CD4-positive, alpha-beta T cell treated with Interleukin-1 beta for 1 hour (primary cell): ENCODE results near the gene FBXL12.
"Not testable (repeated sequence)": the region's sequence is repeated elsewhere in the genome, so short reads cannot be mapped to it uniquely, and the experiment has no call there.

ENCODE experiments used
- DNase-seq, 2 donors: peaks; one replicate each; pipeline ENCODE4 v3.0.0-alpha.2; 2020 to 2022

Gene FBXL12, protein sequence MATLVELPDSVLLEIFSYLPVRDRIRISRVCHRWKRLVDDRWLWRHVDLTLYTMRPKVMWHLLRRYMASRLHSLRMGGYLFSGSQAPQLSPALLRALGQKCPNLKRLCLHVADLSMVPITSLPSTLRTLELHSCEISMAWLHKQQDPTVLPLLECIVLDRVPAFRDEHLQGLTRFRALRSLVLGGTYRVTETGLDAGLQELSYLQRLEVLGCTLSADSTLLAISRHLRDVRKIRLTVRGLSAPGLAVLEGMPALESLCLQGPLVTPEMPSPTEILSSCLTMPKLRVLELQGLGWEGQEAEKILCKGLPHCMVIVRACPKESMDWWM

DNA sequence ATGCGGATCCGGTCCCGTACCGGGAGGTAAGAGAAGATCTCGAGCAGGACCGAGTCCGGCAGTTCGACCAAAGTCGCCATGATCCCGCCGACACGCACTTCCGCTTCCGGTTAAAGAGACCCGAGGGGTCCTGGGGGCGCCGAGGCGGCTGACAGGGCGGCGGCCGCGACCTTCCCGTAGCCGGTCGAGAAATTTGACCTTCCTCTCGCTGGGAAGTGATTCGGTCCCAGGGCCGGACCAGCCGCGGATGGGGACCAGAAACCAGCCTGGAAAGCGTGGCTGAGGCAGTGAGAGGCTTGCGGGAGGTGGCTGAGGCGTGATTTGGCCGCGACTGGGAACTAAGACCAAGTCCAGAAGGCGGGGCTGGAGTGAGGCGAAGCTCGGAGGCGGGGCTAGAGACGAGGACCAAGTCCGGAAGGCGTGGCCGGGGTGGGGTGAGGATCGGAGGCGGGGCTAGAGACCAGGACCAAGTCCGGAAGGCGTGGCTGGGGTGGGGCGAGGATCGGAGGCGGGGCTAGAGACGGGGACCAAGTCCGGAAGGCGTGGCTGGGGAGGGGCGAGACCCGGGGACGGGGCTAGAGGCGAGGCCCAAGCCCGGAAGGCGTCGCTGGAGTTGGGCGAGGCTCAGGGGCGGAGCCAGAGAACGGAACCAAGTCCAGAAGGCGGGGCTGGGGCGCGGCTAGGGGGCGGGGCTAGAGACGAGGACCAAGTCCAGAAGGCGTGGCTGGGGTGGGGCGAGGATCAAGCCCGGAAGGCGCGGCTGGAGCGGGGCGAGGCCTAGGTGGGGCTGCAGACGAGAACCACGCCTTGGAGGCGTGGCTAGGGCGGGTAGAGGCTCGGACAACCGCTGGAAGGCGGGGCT, at the start of gene FBXL12:
Gene FBXL12 (minus strand): TSS at position 346 of the 862 bp plus-strand sequence. CDS start 266 bp downstream, at position 80.
- peak; percentile 100 for DNase-seq

DNA sequence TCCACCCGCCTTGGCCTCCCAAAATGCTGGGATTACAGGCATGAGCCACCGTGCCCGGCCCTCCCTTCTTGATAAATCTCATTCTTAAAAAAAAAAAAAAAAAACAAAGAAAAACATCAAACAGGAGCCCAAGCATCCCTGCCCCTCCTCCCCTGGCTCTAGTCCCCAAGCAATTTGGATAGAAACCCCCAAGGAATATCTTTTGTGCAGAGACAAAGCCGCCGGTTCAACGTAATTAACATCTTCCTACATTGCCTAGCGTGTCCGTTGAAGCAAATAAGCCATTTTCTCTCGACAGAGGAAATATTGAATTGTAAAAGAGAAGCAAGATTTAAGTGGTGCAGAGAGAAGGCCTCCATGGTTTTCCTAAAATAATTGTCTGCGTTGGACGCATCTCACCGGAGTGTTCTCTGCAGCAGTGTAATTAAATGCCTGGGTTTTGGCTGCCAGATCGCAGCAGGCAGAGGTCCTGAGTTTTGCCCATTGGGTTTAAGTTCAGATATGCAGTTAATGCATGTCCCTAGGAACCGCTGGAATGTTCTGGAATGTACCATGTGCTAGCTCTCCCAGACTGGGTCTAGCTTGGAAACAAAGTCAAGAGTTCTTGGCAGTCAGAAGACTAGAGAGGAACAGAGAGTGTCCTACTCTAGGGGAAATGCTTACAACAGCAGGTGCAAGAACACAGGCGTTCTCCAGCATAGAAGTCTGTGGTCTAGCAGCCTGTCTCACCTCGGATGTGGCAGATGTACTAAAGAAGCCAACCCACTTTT, 47.0 kb upstream of the FBXL12 start:
- peak; percentile 47 to 59 for DNase-seq

DNA sequence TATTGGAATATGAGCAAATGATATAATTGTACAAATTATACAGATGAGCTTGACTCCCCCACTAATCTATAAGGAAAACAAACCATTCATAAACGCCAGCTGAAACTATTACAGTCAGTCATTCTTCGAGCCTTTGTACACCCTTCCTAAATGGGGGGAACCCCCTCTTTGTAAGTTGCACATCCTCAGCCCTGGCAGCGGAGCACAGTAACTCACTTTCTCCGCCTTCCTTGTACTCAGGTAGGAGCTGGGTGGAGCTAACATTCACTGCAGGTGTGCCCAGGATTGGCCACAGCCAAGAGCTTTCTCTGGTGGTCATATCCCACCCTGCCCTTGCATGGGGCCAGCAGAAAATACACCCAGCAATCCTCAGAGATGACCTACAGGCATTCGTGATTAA, 44.9 kb upstream of the FBXL12 start:
- DNase-seq = peak; percentile 6 to 10

DNA sequence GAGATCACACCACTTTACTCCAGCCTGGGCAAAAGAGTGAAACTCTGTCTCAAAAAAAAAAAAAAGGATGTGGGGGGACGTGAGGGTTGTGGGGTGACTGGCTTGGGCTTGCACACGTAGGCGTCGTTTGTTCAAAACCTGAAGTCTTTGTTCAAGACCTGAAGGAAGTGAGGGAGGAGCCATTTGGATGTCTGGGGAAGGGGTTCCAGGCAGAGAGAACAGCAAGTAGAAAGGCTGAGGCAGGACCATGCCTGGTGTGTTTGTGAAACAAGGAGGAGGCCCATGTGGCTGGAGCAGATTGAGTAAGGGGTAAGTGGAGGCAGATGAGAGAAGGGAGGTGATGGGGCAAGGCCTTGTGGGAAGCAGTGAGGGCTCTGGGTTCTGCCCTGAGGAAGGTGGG, 44.1 kb upstream of the FBXL12 start:
- DNase-seq = peak; percentile 11 to 12

DNA sequence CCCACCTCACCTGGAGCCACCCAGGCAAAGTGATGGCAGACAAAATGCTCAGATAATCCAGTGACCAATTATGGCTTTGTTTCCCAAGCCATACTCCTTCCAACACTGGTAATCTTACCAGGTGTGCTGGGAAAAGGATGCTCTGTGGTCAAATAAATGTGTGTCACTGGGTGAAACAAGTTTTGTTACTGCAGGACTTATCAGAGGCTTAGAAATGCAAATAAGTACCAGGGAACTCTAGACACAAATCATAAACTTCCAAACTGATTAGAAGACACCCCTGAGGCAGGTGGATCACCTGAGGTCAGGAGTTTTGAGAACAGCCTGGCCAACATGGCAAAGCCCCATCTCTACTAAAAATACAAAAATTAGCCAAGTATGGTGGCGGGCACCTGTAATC, 42.6 kb upstream of the FBXL12 start:
- DNase-seq = no peak

DNA sequence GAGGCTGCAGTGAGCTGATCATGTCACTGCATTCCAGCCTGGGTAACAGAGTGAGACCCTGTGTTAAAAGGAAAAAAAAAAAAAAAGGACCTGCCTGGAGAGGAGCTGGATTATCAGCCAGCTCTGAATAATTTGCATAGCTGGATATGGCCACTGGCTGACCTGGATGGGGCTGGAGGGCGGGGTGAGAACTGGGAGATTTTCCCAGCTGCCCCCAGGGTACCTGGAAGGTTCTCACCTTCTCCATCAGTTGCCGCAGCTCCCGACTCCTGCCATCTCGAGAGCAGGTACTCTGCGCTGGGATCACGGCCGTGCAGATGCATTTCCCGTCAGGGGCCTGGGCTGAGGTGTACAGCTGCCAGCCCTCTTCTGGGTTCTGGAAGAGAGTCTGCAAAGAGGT, 41.5 kb upstream of the FBXL12 start:
- no peak for DNase-seq

DNA sequence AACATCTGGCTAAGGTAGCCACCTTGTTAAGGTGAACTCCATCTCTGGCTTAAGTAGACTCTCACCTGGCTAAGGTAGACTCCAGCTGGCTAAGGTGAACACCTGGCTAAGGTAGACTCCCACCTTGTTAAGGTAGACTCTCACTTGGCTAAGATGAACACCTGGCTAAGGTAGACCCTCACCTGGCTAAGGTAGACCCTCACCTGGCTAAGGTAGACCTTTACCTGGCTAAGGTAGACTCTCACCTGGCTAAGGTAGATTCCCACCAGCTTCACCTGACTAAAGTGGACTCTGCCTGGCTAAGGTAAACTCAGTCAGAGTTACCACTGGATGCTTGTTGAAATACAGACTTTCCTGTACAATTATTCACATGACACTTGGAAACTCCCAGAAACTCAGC, 39.9 kb upstream of the FBXL12 start:
- DNase-seq = no peak

DNA sequence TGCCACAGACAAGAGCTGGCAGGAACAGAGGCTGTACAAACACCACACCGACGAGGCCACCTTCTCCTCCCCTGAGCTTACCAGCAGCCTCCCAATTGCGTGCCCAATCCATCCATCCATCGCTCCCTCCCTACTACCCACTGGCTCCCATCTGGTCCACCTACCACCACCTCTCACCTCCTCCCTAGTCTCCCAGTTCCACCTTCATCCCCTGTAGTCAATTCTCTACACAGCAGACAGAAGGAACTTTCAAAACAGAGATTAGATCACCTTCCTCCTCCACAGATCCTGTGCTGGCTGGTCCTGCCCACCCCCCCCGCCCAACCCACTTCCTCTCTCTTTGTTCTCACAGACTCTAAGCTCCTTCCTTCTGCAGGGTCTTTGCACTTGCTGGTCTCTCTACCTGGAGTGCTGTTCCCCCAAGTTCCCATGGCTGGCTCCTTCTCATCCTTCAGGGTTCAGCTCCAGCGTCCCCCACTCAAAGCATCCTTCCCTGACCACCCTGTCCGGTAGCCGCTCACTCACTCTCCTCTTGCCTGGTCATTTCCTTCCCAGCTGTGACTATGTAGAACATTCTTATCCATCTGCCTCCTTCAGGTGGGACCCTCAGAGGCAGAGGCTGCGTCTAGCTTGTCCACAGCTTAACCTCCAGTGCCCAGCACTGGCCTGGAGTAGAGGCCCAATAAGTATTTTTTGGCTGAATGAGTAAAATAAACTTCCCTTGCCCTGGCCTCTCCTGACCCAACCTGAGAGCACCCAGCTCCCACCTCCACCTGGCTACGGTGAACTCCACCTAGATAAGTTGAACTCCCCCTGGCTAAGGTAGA, 39.3 kb upstream of the FBXL12 start:
- DNase-seq = peak; percentile 7 to 37

DNA sequence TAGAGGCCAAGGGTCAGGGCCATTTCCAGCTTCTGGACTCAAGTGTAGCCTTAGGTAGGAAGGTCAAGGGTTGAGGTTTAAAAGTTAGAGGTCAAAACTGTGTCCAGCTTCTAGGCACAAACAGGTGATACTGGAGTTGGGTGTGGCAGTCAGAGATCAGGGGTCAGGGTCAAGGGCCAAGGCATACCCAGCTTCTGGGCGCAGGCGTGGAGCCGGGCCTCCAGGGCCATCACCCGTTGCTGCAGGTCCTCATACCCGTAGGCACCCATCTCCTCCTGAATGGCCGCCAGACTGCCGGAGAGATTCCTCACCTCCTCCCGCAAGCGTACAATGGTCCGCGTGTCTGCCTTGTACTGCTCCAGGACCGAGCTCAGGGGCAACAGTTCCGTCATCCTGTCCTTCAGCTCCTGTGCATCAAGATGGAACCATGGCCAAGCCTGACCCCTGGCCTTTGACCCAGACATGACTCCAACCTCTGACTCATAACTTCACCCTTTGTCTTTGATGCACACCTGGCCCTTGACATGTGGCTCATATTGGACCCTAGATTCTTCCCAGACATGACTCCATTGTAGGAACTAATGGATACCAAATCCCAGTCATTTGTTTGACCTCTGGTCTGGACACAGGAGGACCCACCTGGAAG, 38.3 kb upstream of the FBXL12 start:
- DNase-seq = no peak

DNA sequence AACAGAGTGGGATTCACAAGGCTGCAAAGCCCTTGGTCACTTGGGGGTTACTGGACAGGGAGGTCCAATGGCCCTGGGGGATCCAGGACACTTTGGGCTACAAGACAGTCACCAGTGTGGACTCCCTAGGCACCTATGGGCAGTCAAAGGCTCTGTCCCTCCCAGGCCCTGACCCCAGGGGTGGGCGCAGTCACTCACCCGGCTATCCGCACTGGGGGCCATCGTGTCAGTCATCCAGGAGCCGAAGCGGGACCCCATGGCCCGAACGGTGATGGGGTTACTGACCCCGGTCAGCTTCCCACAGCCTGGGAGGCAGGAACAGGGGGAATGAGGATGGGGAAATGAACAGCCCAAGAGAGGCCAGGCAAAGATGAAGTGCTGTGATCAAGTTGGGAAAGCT, 37.7 kb upstream of the FBXL12 start:
- DNase-seq = no peak

DNA sequence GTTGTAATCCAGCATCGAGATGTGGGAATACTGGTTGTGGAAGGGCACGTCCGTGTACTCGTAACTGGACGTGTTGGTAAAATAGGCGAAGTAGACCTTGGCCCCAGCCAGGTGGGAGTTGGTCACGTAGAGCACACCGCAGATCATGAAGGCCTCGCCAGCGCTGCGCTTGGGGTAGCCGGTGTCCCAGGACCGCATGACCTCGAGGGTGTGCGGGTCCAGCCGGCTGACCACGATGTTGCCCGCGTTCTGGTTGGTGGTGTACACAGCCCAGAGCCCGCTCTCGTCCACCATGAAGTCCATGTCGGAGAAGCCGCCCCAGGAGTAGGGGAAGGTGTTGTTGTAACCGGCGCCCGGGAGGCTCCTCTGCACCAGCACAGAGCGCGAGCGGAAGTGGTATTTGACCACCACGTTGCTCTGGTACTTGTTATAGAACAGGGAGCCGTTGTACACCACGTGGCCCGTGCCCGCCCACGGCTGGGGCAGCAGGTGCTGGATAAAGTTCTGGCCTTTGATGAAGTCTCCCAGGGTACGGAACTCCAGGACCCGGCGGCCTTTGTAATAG, 35.5 kb upstream of the FBXL12 start:
- no peak for DNase-seq

DNA sequence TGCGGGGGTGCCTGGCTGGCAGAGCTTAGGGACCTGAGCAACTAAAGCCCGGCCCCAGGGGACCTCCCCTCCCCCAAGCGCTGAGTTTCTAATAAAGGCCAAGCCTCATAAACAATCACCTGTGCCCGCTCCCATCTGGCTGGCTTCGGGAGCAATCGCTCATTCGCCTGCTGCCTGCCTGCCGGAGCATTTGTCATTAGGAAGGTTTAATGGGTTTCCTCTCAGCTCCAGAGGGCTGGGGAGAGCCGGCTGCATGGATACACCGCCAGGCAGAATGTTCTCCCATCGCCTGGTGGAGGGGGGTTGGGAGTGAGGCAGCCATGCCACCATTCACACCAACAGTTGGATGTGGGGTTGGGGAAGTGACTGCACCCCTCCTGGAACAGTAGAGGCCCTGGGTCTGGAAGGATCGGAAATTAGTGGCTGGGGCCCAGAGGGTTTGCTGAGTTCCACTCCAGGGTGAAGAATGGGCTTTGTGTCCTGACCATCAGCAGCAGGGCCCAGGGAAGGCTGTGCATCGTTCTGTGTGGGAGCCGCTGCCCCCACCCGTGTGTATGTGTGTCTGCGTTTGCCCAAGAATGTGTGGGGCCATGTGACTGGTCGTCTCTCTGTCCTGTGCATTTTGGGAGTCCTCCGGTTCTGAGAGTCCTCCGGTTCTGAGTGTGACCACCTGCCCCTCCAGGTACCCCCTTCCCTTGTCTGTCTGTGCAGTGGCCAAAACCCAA, 31.5 kb upstream of the FBXL12 start:
- DNase-seq = no peak

DNA sequence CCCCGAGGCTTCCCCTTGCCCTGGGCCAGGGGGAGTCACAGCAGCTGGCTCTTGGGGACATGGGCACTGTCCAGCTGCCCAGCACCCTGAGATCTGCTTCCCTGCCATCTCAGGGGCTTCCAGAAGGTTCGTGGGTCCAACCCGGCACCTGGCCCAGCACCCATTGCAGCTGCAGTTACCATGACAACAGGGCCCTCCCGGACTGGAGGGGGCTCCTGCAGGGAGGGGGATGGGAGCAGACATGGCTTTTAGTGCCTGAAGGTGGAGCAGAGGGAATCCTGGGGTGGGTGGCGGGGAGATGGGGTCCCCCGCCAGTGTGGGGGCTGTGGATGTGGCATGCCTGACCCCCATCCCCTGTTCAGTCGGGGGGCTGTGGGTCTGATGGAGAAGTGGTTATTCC, 30.9 kb upstream of the FBXL12 start:
- DNase-seq = no peak

DNA sequence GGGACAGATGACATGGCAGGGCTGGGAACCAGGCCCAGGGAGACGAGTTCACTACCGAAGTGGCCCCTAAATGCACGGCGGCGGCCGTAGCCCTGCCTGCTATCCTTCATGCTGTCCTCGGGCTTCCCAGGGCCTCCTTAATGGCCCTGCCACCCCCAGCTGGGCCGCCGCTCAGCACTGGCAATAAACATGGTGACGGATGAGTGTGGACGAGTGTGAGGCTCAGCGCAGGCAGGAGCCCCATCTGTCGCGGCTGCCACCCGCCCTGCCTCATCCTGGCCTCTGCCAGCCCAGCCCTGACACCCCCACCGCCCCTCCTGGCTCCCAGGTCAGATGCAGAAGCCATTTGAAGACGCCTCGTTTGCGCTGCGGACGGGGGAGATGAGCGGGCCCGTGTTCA, 29.9 kb upstream of the FBXL12 start:
- DNase-seq = no peak

DNA sequence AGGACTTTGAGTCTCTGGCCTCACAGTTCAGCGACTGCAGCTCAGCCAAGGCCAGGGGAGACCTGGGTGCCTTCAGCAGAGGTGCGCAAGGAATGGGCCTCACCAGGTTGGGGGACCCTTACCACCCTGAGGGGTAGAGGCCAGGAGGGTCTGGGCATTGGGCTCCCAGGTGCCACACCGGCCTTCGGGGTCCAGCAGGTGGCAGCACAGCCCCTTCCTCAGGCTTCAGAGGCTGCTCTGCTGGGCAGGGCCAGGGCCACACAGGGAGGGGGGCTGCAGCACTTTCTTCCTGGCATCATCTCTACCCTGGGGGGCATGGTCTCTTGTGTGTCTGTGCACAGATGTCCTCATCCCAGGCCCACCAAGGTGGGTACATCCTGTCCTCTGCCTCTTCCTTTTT, 29.2 kb upstream of the FBXL12 start:
- DNase-seq = peak; percentile 28 to 50

DNA sequence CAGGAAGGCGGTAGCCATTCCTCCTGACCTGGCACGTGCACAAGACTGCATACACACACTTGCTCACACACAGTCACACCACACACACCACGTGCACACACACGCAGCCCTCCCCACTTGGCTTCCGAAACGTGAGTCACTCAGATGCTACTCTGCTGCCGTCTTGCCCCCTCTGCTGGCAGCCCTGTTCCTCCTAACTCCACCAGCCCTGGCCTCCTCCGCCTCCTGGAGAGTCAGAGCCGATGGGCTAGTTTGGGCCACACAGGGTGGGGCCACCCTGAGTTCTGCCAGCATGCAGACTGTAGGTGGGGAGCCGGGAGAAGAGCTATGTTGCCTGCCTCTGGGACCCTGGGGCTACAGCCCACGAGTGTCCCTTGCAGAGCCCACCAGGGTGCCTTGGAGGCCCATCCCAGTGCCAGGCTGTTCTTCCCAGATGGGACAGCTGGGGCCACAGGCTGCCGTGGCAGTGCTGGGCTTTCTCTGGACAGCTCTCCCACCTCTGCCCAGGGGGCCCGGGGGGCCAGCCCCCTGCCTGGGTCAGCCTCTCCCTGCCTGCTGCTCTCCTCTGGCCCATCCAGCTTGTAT, 28.3 kb upstream of the FBXL12 start:
- DNase-seq = peak; percentile 22 to 32

DNA sequence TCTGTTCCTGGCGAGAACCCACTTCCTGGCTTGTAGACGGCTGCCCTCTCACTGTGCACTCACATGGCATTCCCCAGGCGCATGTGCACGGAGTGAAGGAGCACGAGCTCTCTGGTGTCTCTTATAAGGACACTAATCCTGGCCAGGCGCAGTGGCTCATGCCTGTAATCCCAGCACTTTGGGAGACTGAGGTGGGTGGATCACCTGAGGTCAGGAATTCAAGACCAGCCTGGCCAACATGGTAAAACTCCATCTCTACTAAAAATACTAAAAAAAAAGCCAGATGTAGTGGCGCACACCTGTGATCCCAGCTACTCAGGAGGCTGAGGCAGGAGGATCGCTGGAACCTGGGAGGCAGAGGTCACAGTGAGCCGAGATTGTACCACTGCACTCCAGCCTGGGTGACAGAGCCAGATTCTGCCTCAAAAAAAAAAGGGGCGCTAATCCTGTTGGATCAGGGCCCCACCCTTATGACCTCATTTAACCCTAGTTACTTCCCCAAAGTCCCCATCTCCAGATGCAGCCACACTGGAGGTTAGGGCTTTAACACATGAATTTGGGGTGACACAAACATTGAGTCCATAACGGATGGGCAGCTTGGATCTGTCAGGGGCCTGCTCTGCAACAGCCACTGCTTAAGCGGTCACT, 24.9 kb upstream of the FBXL12 start:
- DNase-seq = not testable (repeated sequence)

DNA sequence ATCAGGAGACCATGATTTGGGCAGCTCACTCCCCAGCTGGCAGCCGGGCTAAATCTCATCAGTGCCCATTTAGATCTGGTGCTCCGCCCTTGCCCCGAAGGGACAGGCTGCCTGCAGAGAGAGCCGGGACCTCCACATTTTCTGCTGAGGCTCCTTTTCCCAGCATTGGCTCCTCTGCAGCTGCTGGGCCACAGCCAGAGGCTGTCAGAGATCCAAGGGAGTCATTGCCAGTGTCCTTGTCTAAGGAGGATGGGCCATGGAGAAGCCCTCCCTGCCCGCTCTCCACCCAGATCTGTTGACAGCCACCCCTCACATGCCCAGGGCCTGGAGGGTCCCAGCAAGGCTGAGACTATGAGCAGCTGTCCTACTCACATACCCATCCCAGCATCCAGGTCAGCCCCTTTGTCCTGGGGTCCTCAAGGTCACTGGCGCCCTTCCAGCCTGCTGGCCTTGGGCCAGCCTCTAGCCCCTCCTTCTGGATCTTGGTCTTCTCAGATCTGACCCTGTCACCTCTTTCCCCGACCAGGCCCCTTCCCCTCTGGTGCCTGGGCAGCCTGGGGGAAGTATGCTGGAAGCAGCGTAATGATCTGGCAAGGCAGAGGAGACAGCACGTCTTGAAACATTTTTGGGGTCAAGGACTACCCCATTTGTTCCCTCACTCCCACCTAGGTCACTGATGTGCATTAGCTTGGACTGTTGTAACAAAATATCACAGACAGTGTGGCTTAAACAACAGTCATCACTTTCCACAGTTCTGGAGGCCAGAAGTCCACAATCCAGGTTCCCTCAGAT, 24.2 kb upstream of the FBXL12 start:
- DNase-seq = no peak

DNA sequence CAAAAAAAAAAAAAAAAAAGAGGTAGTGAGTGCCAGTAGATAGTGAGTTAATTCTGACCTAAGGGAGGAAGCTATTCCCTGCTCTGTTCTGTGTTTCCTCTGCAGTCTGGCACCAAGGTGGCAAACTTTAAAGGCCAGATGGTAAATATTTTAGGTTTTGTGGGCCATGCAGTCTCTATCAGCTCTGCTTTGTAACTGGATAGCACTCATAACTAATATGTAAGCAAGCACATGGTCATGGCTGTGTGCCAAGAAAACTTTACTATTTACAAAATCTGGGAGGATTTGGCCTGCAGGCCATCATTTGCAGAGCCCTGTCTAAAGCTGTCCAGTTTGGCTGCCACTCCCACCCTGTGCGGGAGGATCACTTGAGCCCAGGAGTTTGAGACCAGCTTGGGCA, 20.5 kb upstream of the FBXL12 start:
- DNase-seq = no peak
